SH-SY5Y (cell line): ENCODE data around the gene TP63.

Source experiments
- GATA2 ChIP-seq: IDR thresholded peaks from 2 replicates; pipeline ENCODE4 v1.6.1; 2011; ENCODE audit warnings: mild to moderate bottlenecking, low read depth, low read length
- GATA3 ChIP-seq: IDR thresholded peaks from 2 replicates; pipeline ENCODE4 v1.6.1; 2011; ENCODE audit warnings: low read depth, mild to moderate bottlenecking, low read length, moderate library complexity

- no peak for TF ChIP-seq GATA2
- no peak for TF ChIP-seq GATA3
Measured at GRCh38 chr3:189836795-189837194, 205.6 kb downstream of the TP63 start.
